Calu3 (cell line): ENCODE data around the gene MIPEP. TPM values are rescaled to one million over a fixed set of nuclear protein-coding genes. Genes with fewer than 3 reads are reported as not detected.

Experiments used
- BruUV-seq: library from RNA; stranded (reverse); fragments of 400-500 nt; replicated peaks from 2 replicates; lab custom pipeline; 2021; lab: Mats Ljungman, UMichigan
- CTCF ChIA-PET: fragments of 300-600 bp; sonication (Branson Sonifier 250); formaldehyde crosslinking; loops from one replicate; lab custom pipeline; 2022; ENCODE audit warnings: antibody characterized with exemption; lab: Charles Lee
- DNase-seq: peaks from one replicate; pipeline ENCODE4 v3.0.0; 2022
- H3K27ac Mint-ChIP-seq: one replicate; pipeline ENCODE4 v1.8.0; 2022; ENCODE audit warnings: mixed read lengths; ENCODE audit not compliant: unreplicated experiment
- H3K27me3 Mint-ChIP-seq: one replicate; pipeline ENCODE4 v1.8.0; 2022; ENCODE audit warnings: mixed read lengths; ENCODE audit not compliant: unreplicated experiment
- H3K36me3 Mint-ChIP-seq: one replicate; pipeline ENCODE4 v1.8.0; 2022; ENCODE audit warnings: mild to moderate bottlenecking, moderate library complexity, mixed read lengths; ENCODE audit not compliant: insufficient read depth, unreplicated experiment
- H3K4me1 Mint-ChIP-seq: one replicate; pipeline ENCODE4 v1.8.0; 2022; ENCODE audit warnings: mild to moderate bottlenecking, low read depth, mixed read lengths; ENCODE audit not compliant: unreplicated experiment
- H3K4me3 Mint-ChIP-seq: one replicate; pipeline ENCODE4 v1.8.0; 2022; ENCODE audit warnings: mild to moderate bottlenecking, low read depth, moderate library complexity, mixed read lengths; ENCODE audit not compliant: unreplicated experiment
- H3K9me3 Mint-ChIP-seq: one replicate; pipeline ENCODE4 v1.8.0; 2022; ENCODE audit warnings: low read depth, mixed read lengths; ENCODE audit not compliant: unreplicated experiment
- intact Hi-C: fragments of 100-400 bp; cut with micrococcal nuclease; formaldehyde crosslinking; loops from one replicate; pipeline ENCODE4 v1.10.0; 2022; ENCODE audit not compliant: unreplicated experiment
- total RNA-seq: library from RNA; stranded (reverse); gene quantifications from 2 replicates; pipeline ENCODE4 v1.2.3, GENCODE V29; 2022
- TF ChIP-seq, protein P1 (sequence below): fragments of 200-600 bp; IDR thresholded peaks from one replicate; pipeline ENCODE4 v1.8.0; 2022; ENCODE audit warnings: antibody characterized with exemption; ENCODE audit not compliant: unreplicated experiment

The MIPEP gene
- total RNA-seq, 1 experiment from 2014 or later, result 25.2 TPM

GRCh38 chr13:23786607-23787006 is 102.6 kb downstream of the MIPEP start:
- Mint-ChIP-seq H3K27ac (no peak overlapping the region), H3K36me3 (no peaks in the 10 kb centered on the region), H3K4me1 (no peaks in the 10 kb centered on the region), H3K27me3 (no peaks in the 10 kb centered on the region), H3K9me3 (no peaks in the 10 kb centered on the region), H3K4me3 (no peak overlapping the region)
- no TSS peak for BruUV-seq
- TF ChIP-seq, protein P1, sequence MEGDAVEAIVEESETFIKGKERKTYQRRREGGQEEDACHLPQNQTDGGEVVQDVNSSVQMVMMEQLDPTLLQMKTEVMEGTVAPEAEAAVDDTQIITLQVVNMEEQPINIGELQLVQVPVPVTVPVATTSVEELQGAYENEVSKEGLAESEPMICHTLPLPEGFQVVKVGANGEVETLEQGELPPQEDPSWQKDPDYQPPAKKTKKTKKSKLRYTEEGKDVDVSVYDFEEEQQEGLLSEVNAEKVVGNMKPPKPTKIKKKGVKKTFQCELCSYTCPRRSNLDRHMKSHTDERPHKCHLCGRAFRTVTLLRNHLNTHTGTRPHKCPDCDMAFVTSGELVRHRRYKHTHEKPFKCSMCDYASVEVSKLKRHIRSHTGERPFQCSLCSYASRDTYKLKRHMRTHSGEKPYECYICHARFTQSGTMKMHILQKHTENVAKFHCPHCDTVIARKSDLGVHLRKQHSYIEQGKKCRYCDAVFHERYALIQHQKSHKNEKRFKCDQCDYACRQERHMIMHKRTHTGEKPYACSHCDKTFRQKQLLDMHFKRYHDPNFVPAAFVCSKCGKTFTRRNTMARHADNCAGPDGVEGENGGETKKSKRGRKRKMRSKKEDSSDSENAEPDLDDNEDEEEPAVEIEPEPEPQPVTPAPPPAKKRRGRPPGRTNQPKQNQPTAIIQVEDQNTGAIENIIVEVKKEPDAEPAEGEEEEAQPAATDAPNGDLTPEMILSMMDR, result no peak
- DNase-seq, result no peak
- intact Hi-C loops, result no loop called here
- CTCF ChIA-PET, result no interaction called here

DNA sequence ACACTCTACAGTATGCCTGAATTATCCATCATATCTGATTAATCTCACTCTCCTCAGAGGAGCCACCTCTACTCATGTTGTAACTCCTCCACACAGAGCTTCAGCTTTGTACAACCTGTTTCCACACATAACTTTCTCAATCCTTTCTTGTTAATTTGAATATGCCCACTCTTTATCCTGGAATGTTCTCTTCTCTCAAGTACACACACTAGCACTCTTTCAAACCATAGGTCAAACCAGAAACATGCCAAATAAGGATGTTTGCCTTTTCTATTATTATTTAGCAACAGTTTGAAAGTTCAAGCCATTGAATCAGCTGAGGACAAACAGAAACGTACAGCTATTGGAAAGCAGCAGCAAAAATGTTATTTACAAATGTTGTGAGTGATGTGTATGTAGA is 110.3 kb downstream of the MIPEP start:
- Mint-ChIP-seq H3K27me3 (no peaks in the 10 kb centered on the region), H3K36me3 (no peaks in the 10 kb centered on the region), H3K9me3 (peaks cover 7% of the 10 kb centered on the region), H3K4me3 (no peak overlapping the region), H3K4me1 (peaks cover 9% of the 10 kb centered on the region), H3K27ac (peak overlapping the region; percentile 58)
- no peak for DNase-seq
- BruUV-seq, result no TSS peak
- TF ChIP-seq, protein P1, result no peak
- intact Hi-C loops, result no loop called here
- CTCF ChIA-PET, result no interaction called here

DNA sequence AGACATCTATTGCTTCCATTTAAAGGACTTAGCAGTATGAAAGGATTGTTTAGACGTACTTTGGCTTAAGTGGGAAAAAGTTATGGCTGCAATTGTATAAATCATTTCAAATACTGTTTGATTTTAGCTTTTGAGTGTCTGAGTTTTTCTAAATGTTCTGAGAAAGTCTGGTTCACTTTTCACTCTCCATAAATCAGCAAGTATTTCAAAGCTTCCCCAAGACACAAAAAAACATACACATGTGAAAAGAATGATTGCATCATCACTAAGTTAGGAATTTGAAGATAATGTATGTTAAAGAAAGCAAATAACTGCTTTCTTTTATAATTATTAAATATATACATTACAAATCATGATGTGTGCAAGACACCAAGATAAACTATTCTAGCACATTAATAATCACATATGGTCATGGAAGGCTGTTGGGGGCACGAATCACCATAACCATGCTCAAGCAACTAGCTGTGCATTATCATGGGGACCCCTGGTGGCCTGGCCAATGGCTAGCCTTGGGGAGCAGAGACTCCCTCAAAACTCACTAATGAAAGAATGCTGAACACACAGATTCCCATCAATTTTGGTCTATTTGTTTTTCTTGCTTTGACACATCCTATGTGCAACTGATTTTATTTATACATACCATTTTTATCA is 111.1 kb downstream of the MIPEP start:
- TF ChIP-seq, protein P1, result no peak
- intact Hi-C loops, result no loop called here
- no peak for DNase-seq
- Mint-ChIP-seq H3K27ac (no peak overlapping the region), H3K4me3 (no peak overlapping the region), H3K27me3 (no peaks in the 10 kb centered on the region), H3K4me1 (peaks cover 9% of the 10 kb centered on the region), H3K36me3 (no peaks in the 10 kb centered on the region), H3K9me3 (peaks cover 7% of the 10 kb centered on the region)
- CTCF ChIA-PET, result no interaction called here
- no TSS peak for BruUV-seq

- BruUV-seq, result no TSS peak
- Mint-ChIP-seq H3K36me3 (no peaks in the 10 kb centered on the region), H3K27me3 (no peaks in the 10 kb centered on the region), H3K4me3 (no peak overlapping the region), H3K9me3 (peaks cover 7% of the 10 kb centered on the region), H3K27ac (no peak overlapping the region), H3K4me1 (peaks cover 9% of the 10 kb centered on the region)
- CTCF ChIA-PET, result no interaction called here
- TF ChIP-seq, protein P1, result no peak
- DNase-seq, result no peak
- intact Hi-C loops, result no loop called here
These were observed 111.7 kb downstream of the MIPEP start for GRCh38 chr13:23777575-23777870.
